K562 (cell line): ENCODE data around the gene PPM1L.

Source experiments
- BRCA1 ChIP-seq, 2 experiments: fragments of 450-650 bp in 1 of 2; sonication (generic) in 1 of 2; formaldehyde crosslinking in 1 of 2; IDR thresholded peaks; 2 replicates each; pipeline versions ENCODE4 v1.5.0 to v1.6.1; 2017 to 2020; ENCODE audit warnings: mild to moderate bottlenecking in 1 of 2, missing genetic modification reagents in 1 of 2
- CTCF ChIP-seq, 3 experiments: IDR thresholded peaks in 2 of 3; conservative IDR thresholded peaks in 1 of 3; 2 replicates each; pipeline ENCODE4 v1.5.1; 2011 to 2012; ENCODE audit warnings: low read length in 3 of 3, mild to moderate bottlenecking in 3 of 3, control low read depth in 2 of 3, improper control_type of control experiment in 1 of 3, inconsistent platforms in 1 of 3, low read depth in 1 of 3, mixed read lengths in 1 of 3, moderate library complexity in 1 of 3; ENCODE audit not compliant: insufficient read depth in 2 of 3
- HOMEZ ChIP-seq: fragments of 250-450 bp; sonication (Bioruptor Pico); IDR thresholded peaks from 2 replicates; pipeline ENCODE4 v1.4.0; 2020; ENCODE audit warnings: mild to moderate bottlenecking, moderate library complexity
- KDM4B ChIP-seq, 2 experiments: fragments of 450-650 bp in 1 of 2; sonication (generic) in 1 of 2; IDR thresholded peaks; 2 replicates each; pipeline ENCODE4 v1.6.1; 2016 to 2017; ENCODE audit warnings: borderline replicate concordance in 2 of 2, antibody characterized with exemption in 1 of 2, low read depth in 1 of 2, mild to moderate bottlenecking in 1 of 2
- MAFK ChIP-seq: IDR thresholded peaks from 2 replicates; pipeline ENCODE4 v1.6.1; 2011; ENCODE audit warnings: low read length, improper control_type of control experiment
- POLR2A ChIP-seq: fragments of 450-650 bp; conservative IDR thresholded peaks from 2 replicates; pipeline ENCODE4 v1.6.1; 2016
- PREB ChIP-seq: sonication (generic); formaldehyde crosslinking; IDR thresholded peaks from 2 replicates; pipeline ENCODE4 v1.8.1; 2023; ENCODE audit warnings: mild to moderate bottlenecking, missing genetic modification reagents
- SMAD4 ChIP-seq: fragments of 250-450 bp; sonication (Bioruptor Pico); conservative IDR thresholded peaks from 2 replicates; pipeline ENCODE4 v1.8.0; 2021; ENCODE audit warnings: inconsistent platforms, mild to moderate bottlenecking, moderate library complexity
- SP1 ChIP-seq: sonication (generic); formaldehyde crosslinking; IDR thresholded peaks from 2 replicates; pipeline ENCODE4 v1.8.1; 2022; ENCODE audit warnings: mild to moderate bottlenecking, missing genetic modification reagents
- ZNF695 ChIP-seq: fragments of 450-650 bp; formaldehyde crosslinking; IDR thresholded peaks from 2 replicates; pipeline ENCODE4 v1.4.0; 2020; ENCODE audit warnings: mild to moderate bottlenecking, moderate library complexity

GRCh38 chr3:160968761-160969160 is 212.7 kb downstream of the PPM1L start:
- no peak for TF ChIP-seq SP1
- TF ChIP-seq SMAD4 (CRISPR knock-in tag), result no peak
- no peak for TF ChIP-seq HOMEZ
- no peak for TF ChIP-seq MAFK
- no peak for TF ChIP-seq ZNF695 (CRISPR knock-in tag)
- no peak for TF ChIP-seq PREB
- TF ChIP-seq KDM4B (IDR thresholded peaks at IDR 0.05; ENCODE audit: borderline replicate concordance in 2 of 2, low read depth in 1 of 2), result no peak
- TF ChIP-seq CTCF (IDR thresholded peaks at IDR 0.05 in 2 of 3, conservative IDR thresholded peaks at IDR 0.05 in 1 of 3; ENCODE audit: insufficient read depth in 2 of 3, low read depth in 1 of 3, low read length in 3 of 3), result no peak
- TF ChIP-seq POLR2A, result no peak
- TF ChIP-seq BRCA1 (IDR thresholded peaks at IDR 0.05), result no peak
- TF ChIP-seq BRCA1 (CRISPR knock-in tag; IDR thresholded peaks at IDR 0.05), result no peak
